HCT116 (cell line): ENCODE measurements around the gene ABCD1. TPM values are rescaled to one million over a fixed set of nuclear protein-coding genes. Genes with fewer than 3 reads are reported as not detected.

Experiments used
- ATAC-seq: fragments of 200-7000 bp; cut with Tn5 transposase; 2 replicates; pipeline ENCODE4 v1.9.1; 2020; ENCODE audit warnings: mild to moderate bottlenecking, moderate library complexity
- BruUV-seq: library from RNA; stranded (reverse); fragments of 400-500 nt; replicated peaks from 2 replicates; lab custom pipeline; 2021; lab: Mats Ljungman, UMichigan
- CTCF ChIA-PET: fragments of 300-600 bp; sonication (Branson Sonifier 250); formaldehyde crosslinking; loops from one replicate; lab custom pipeline; 2021; ENCODE audit warnings: antibody characterized with exemption; lab: Charles Lee
- POLR2A ChIA-PET: fragments of 300-600, 350-600 bp; sonication (Branson Sonifier 250); formaldehyde crosslinking; loops from one replicate; lab custom pipeline; 2021; ENCODE audit warnings: antibody characterized with exemption; lab: Charles Lee
- RAD21 ChIA-PET, 2 experiments: fragments of 300-600 bp; sonication (Branson Sonifier 250); formaldehyde crosslinking; loops; one replicate each; lab custom pipeline; 2023; ENCODE audit warnings: low total read pairs in 2 of 2; ENCODE audit not compliant: uncharacterized antibody in 2 of 2, unreplicated experiment in 2 of 2, low non-redundant PET in 1 of 2; lab: Charles Lee
- DNase-seq: peaks from one replicate; pipeline ENCODE4 v3.0.0-alpha.2; 2010; ENCODE audit warnings: low read depth, low spot score
- H2AFZ ChIP-seq: fragments of 200-600 bp; shearing (Covaris generic), sonication (generic); 2 replicates; pipeline ENCODE4 v1.6.1; 2017; ENCODE audit warnings: low read depth, mixed run types, mixed read lengths, antibody characterized with exemption, low read length; ENCODE audit not compliant: poor library complexity, severe bottlenecking
- H3K27ac ChIP-seq: 2 replicates; pipeline ENCODE4 v1.5.1; 2012; ENCODE audit warnings: low read depth, low read length
- H3K27me3 ChIP-seq: fragments of 200-600 bp; sonication (generic); 2 replicates; pipeline ENCODE4 v1.6.1; 2016; ENCODE audit warnings: mixed run types, low read length, mixed read lengths; ENCODE audit not compliant: insufficient read depth
- H3K36me3 ChIP-seq, 2 experiments: fragments of 200-500 bp in 1 of 2; fragments of 200-600 bp in 1 of 2; sonication (Bioruptor generic) in 1 of 2; sonication (generic) in 1 of 2; 2 replicates each; pipeline versions ENCODE4 v1.5.1 to v1.6.1; 2014 to 2016; ENCODE audit warnings: low read length in 2 of 2, inconsistent platforms in 1 of 2, mixed read lengths in 1 of 2, mixed run types in 1 of 2; ENCODE audit not compliant: insufficient read depth in 2 of 2, control insufficient read depth in 1 of 2
- H3K4me1 ChIP-seq, 2 experiments: fragments of 200-600 bp in 1 of 2; sonication (generic) in 1 of 2; 2 replicates each; pipeline versions ENCODE4 v1.5.1 to v1.6.1; 2012 to 2017; ENCODE audit warnings: low read length in 2 of 2, inconsistent platforms in 1 of 2, mild to moderate bottlenecking in 1 of 2, mixed read lengths in 1 of 2, mixed run types in 1 of 2, moderate library complexity in 1 of 2; ENCODE audit not compliant: insufficient read depth in 2 of 2, control insufficient read depth in 1 of 2
- H3K4me2 ChIP-seq: fragments of 200-600 bp; sonication (generic); 2 replicates; pipeline ENCODE4 v1.6.1; 2017; ENCODE audit warnings: mixed run types, low read length, mixed read lengths
- H3K4me3 ChIP-seq, 2 experiments: fragments of 200-600 bp in 1 of 2; sonication (generic) in 1 of 2; replicated peaks in 1 of 2; 2 replicates each; pipeline ENCODE4 v1.5.1; 2011 to 2016; ENCODE audit warnings: low read length in 2 of 2, control low read depth in 1 of 2, low read depth in 1 of 2, mild to moderate bottlenecking in 1 of 2, mixed read lengths in 1 of 2, mixed run types in 1 of 2
- H3K79me2 ChIP-seq: fragments of 200-600 bp; sonication (generic); 2 replicates; pipeline ENCODE4 v1.6.1; 2017; ENCODE audit warnings: mild to moderate bottlenecking, mixed run types, low read length, moderate library complexity, mixed read lengths; ENCODE audit not compliant: insufficient read depth
- H3K9ac ChIP-seq: fragments of 200-600 bp; sonication (generic); 2 replicates; pipeline ENCODE4 v1.6.1; 2016; ENCODE audit warnings: low read length, mixed read lengths
- H3K9me2 ChIP-seq: fragments of 200-600 bp; sonication (generic), shearing (Covaris generic); 2 replicates; pipeline ENCODE4 v1.6.1; 2017; ENCODE audit warnings: mixed run types, mild to moderate bottlenecking, moderate library complexity; ENCODE audit not compliant: insufficient read depth
- H3K9me3 ChIP-seq, 2 experiments: fragments of 200-500 bp in 1 of 2; fragments of 200-600 bp in 1 of 2; sonication (Bioruptor generic) in 1 of 2; sonication (generic) in 1 of 2; 2 replicates each; pipeline ENCODE4 v1.6.1; 2014 to 2017; ENCODE audit warnings: low read length in 2 of 2, mixed read lengths in 2 of 2, inconsistent platforms in 1 of 2, low read depth in 1 of 2, mild to moderate bottlenecking in 1 of 2, mixed run types in 1 of 2, moderate library complexity in 1 of 2; ENCODE audit not compliant: control insufficient read depth in 1 of 2, insufficient read depth in 1 of 2
- H4K20me1 ChIP-seq: fragments of 200-600 bp; sonication (generic), shearing (Covaris generic); 2 replicates; pipeline ENCODE4 v1.6.1; 2017; ENCODE audit warnings: mixed run types, mild to moderate bottlenecking, moderate library complexity; ENCODE audit not compliant: insufficient read depth
- EGR1 ChIP-seq: IDR thresholded peaks from 2 replicates; pipeline ENCODE4 v1.6.1; 2012; ENCODE audit warnings: low read depth
- ELF1 ChIP-seq: IDR thresholded peaks from 2 replicates; pipeline ENCODE4 v1.6.1; 2012; ENCODE audit warnings: low read depth, borderline replicate concordance
- EZH2phosphoT487 ChIP-seq: fragments of 200-600 bp; IDR thresholded peaks from 2 replicates; pipeline ENCODE4 v1.6.1; 2018; ENCODE audit warnings: antibody characterized with exemption, borderline replicate concordance
- JUND ChIP-seq: IDR thresholded peaks from 2 replicates; pipeline ENCODE4 v1.6.1; 2012
- POLR2AphosphoS5 ChIP-seq: IDR thresholded peaks from 2 replicates; pipeline ENCODE4 v1.6.1; 2011; ENCODE audit warnings: mild to moderate bottlenecking, low read depth, low read length, moderate library complexity
- SIN3A ChIP-seq: IDR thresholded peaks from 2 replicates; pipeline ENCODE4 v1.6.1; 2012; ENCODE audit warnings: low read depth
- SP1 ChIP-seq: IDR thresholded peaks from 2 replicates; pipeline ENCODE4 v1.6.1; 2012; ENCODE audit warnings: low read depth
- SRF ChIP-seq: IDR thresholded peaks from 2 replicates; pipeline ENCODE4 v1.6.1; 2012; ENCODE audit warnings: low read depth
- intact Hi-C: fragments of 100-400 bp; cut with micrococcal nuclease; formaldehyde crosslinking; loops from 2 replicates; pipeline ENCODE4 v1.10.0; 2022
- total RNA-seq: library from RNA; stranded (reverse); gene quantifications from one replicate; pipeline ENCODE4 v1.2.1, GENCODE V29; 2021; ENCODE audit not compliant: unreplicated experiment
- TF ChIP-seq, protein P1 (sequence below): IDR thresholded peaks from 2 replicates; pipeline ENCODE4 v1.6.1; 2012; ENCODE audit warnings: low read depth
- TF ChIP-seq, protein P2 (sequence below): IDR thresholded peaks from 2 replicates; pipeline ENCODE4 v1.6.1; 2012

ABCD1 gene
- total RNA-seq, 1 experiment from 2014 or later: 7.1 TPM

DNA sequence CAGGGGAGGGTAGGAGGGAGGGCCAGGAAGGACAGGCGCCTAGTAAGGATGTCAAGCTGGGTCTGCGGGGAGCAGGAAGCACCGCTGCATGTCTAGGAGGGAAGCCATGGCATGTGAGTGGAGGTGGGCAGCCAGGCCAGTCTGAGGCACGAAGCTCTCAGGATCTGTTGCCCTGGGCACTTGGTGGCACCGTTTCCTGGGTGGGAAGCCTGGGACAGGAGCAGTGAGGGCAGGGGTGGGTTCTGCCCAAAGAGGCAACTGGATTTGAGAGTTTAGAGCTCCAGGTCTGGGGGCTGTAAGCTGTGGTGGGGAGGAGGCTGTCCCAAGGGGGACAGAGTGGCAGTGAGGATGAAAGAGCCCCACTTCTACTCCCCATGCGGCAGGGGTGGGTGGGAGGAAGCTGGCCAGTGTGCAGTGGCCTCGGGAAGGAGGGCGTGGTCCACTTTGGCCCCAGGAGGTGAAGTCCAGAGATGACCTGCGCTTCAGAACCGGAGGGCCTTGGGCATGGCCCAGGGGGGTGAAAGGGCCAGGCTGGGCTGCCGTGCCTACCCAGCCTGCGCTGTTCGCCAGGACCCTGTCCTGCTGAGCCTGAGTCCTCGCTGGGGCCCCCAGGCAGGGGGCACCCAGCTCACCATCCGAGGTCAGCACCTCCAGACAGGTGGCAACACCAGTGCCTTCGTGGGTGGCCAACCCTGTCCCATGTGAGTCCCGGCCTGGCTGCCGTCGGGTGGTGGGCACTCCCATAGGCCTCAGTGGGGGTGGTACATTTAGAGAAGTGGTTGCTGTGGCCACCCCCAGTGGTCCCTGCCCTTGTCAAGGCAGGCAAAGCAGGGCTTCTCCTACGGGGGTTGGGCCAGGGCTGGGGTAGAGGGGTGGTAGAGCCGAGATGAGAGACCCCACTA is 47.9 kb downstream of the ABCD1 start:
- H3K4me3 ChIP-seq: no peak overlapping the region
- DNase-seq (no peak), ATAC-seq (no peak)
- H3K27ac ChIP-seq: no peak overlapping the region
- H3K9me2 ChIP-seq: no peaks in the 10 kb centered on the region
- no peak for TF ChIP-seq SRF
- TF ChIP-seq POLR2AphosphoS5: no peak
- TF ChIP-seq, protein P1, sequence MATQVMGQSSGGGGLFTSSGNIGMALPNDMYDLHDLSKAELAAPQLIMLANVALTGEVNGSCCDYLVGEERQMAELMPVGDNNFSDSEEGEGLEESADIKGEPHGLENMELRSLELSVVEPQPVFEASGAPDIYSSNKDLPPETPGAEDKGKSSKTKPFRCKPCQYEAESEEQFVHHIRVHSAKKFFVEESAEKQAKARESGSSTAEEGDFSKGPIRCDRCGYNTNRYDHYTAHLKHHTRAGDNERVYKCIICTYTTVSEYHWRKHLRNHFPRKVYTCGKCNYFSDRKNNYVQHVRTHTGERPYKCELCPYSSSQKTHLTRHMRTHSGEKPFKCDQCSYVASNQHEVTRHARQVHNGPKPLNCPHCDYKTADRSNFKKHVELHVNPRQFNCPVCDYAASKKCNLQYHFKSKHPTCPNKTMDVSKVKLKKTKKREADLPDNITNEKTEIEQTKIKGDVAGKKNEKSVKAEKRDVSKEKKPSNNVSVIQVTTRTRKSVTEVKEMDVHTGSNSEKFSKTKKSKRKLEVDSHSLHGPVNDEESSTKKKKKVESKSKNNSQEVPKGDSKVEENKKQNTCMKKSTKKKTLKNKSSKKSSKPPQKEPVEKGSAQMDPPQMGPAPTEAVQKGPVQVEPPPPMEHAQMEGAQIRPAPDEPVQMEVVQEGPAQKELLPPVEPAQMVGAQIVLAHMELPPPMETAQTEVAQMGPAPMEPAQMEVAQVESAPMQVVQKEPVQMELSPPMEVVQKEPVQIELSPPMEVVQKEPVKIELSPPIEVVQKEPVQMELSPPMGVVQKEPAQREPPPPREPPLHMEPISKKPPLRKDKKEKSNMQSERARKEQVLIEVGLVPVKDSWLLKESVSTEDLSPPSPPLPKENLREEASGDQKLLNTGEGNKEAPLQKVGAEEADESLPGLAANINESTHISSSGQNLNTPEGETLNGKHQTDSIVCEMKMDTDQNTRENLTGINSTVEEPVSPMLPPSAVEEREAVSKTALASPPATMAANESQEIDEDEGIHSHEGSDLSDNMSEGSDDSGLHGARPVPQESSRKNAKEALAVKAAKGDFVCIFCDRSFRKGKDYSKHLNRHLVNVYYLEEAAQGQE: no peak
- no peak for TF ChIP-seq EZH2phosphoT487
- TF ChIP-seq EGR1: no peak
- no peak for TF ChIP-seq SIN3A
- no peak for TF ChIP-seq JUND
- TF ChIP-seq, protein P2, sequence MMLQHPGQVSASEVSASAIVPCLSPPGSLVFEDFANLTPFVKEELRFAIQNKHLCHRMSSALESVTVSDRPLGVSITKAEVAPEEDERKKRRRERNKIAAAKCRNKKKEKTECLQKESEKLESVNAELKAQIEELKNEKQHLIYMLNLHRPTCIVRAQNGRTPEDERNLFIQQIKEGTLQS: no peak
- no peak for TF ChIP-seq ELF1
- no peak for TF ChIP-seq SP1
- H3K9me3 ChIP-seq: no peaks in the 10 kb centered on the region
- intact Hi-C loops: no loop called here
- BruUV-seq: no TSS peak
- no peaks in the 10 kb centered on the region for H3K79me2 ChIP-seq
- ChIA-PET CTCF (no interaction called here), POLR2A (no interaction called here), RAD21 (no interaction called here)
- no peak overlapping the region for H3K4me2 ChIP-seq
- H2AFZ ChIP-seq: no peak overlapping the region
- H3K27me3 ChIP-seq: no peaks in the 10 kb centered on the region
- H4K20me1 ChIP-seq: no peaks in the 10 kb centered on the region
- no peak overlapping the region for H3K9ac ChIP-seq
- H3K36me3 ChIP-seq: no peaks in the 10 kb centered on the region
- H3K4me1 ChIP-seq: peaks cover 0 to 6% of the 10 kb centered on the region in 2 experiments; a peak in 1 of 4 replicates
